Cardiac septum (tissue), 1 donor: ENCODE data around the gene E2F7. TPM values are rescaled to one million over a fixed set of nuclear protein-coding genes. Genes with fewer than 3 reads are reported as not detected.

Experiments
- DNase-seq: peaks from one replicate; pipeline ENCODE4 v3.0.0-alpha.2; 2020; ENCODE audit warnings: low spot score
- intact Hi-C: fragments of 100-400 bp; cut with DNase I; formaldehyde crosslinking; loops from one replicate; pipeline ENCODE4 v1.14.0; 2022
- total RNA-seq: library from RNA; stranded (reverse); fragmentation: NEBNext Ultra II Directional; extraction: Animal tissue kit (Norgen Biotek cat#: 25700); gene quantifications from one replicate; pipeline ENCODE4 v1.2.1, GENCODE V29; 2021
- donor health status: DM: no; HTN: no; CAD: no.

Gene E2F7
- total RNA-seq, 1 donor from 2014 or later, result 0.62 TPM

GRCh38 chr12:77031745-77032144 is 33.6 kb downstream of the E2F7 start:
- no peak for DNase-seq
- intact Hi-C loops, result no loop called here

- DNase-seq, result no peak
- intact Hi-C loops, result no loop called here
Observed at GRCh38 chr12:77025782-77026314, 39.5 kb downstream of the E2F7 start.

- intact Hi-C loops, result no loop called here
- DNase-seq, result no peak
Observed at GRCh38 chr12:77023501-77023900, 41.9 kb downstream of the E2F7 start.

- no peak for DNase-seq
- intact Hi-C loops, result no loop called here
Observed at GRCh38 chr12:77019920-77020319, 45.4 kb downstream of the E2F7 start.

GRCh38 chr12:77016606-77017005 is 48.8 kb downstream of the E2F7 start:
- intact Hi-C loops, result no loop called here
- DNase-seq, result no peak

- no peak for DNase-seq
- intact Hi-C loops, result loop anchor here (5.0 kb wide), 1 partner anchor 391 kb away; no protein-coding TSS in a partner anchor
Observed at GRCh38 chr12:77013091-77013490, 52.3 kb downstream of the E2F7 start.

- intact Hi-C loops, result loop anchor here (5.0 kb wide), 1 partner anchor 389 kb away; no protein-coding TSS in a partner anchor
- DNase-seq, result no peak
Observed at GRCh38 chr12:77010691-77011548, 54.4 kb downstream of the E2F7 start.

GRCh38 chr12:77007476-77007875 is 57.9 kb downstream of the E2F7 start:
- intact Hi-C loops, result no loop called here
- no peak for DNase-seq

- no peak for DNase-seq
- intact Hi-C loops, result no loop called here
Observed at GRCh38 chr12:77005611-77006098, 59.7 kb downstream of the E2F7 start.

GRCh38 chr12:77003914-77004313 is 61.5 kb downstream of the E2F7 start:
- no peak for DNase-seq
- intact Hi-C loops, result no loop called here

- intact Hi-C loops, result no loop called here
- no peak for DNase-seq
Observed at GRCh38 chr12:77003246-77003645, 62.1 kb downstream of the E2F7 start.

- intact Hi-C loops, result no loop called here
- DNase-seq, result no peak
Observed at GRCh38 chr12:77002382-77002781, 63.0 kb downstream of the E2F7 start.

- intact Hi-C loops, result no loop called here
- no peak for DNase-seq
Observed at GRCh38 chr12:77001276-77001675, 64.1 kb downstream of the E2F7 start.

- intact Hi-C loops, result no loop called here
- DNase-seq, result no peak
Observed at GRCh38 chr12:76998908-76999556, 66.3 kb downstream of the E2F7 start.

- intact Hi-C loops, result no loop called here
- no peak for DNase-seq
Observed at GRCh38 chr12:76998386-76998785, 67.0 kb downstream of the E2F7 start.

- intact Hi-C loops, result no loop called here
- no peak for DNase-seq
Observed at GRCh38 chr12:76997011-76997780, 68.2 kb downstream of the E2F7 start.

GRCh38 chr12:76990716-76991115 is 74.7 kb downstream of the E2F7 start:
- no peak for DNase-seq
- intact Hi-C loops, result no loop called here

- DNase-seq, result no peak
- intact Hi-C loops, result no loop called here
Observed at GRCh38 chr12:76984566-76984965, 80.8 kb downstream of the E2F7 start.

GRCh38 chr12:76983420-76983819 is 81.9 kb downstream of the E2F7 start:
- no peak for DNase-seq
- intact Hi-C loops, result no loop called here

- intact Hi-C loops, result no loop called here
- no peak for DNase-seq
Observed at GRCh38 chr12:76980196-76980595, 85.2 kb downstream of the E2F7 start.
